Esophagus squamous epithelium (tissue), 4 donors: Measurements from ENCODE around the gene GTF3C1.

Experiments
- CTCF ChIP-seq, 6 experiments: fragments of 450-650 bp in 4 of 6; fragments of 200-600 bp in 2 of 6; sonication (generic) in 2 of 6; IDR thresholded peaks; one replicate each; pipeline ENCODE4 v1.5.1; 2016 to 2019; ENCODE audit warnings: antibody characterized with exemption in 6 of 6, mild to moderate bottlenecking in 4 of 6, moderate library complexity in 4 of 6
- POLR2A ChIP-seq, 4 donors: fragments of 450-650 bp; IDR thresholded peaks; one replicate each; pipeline ENCODE4 v1.6.1; 2017; ENCODE audit warnings: antibody characterized with exemption in 4 of 4, mild to moderate bottlenecking in 4 of 4, moderate library complexity in 3 of 4

- TF ChIP-seq CTCF (IDR thresholded peaks at IDR 0.05), result no peak
- no peak for TF ChIP-seq POLR2A (IDR thresholded peaks at IDR 0.05)
Observed at GRCh38 chr16:27491894-27492587, 57.7 kb downstream of the GTF3C1 start.
